GM23338 (cell line): ENCODE results near the gene CLDN19. TPM values are rescaled to one million over a fixed set of nuclear protein-coding genes. Genes with fewer than 3 reads are reported as not detected.
"Not testable (repeated sequence)": the region's sequence is repeated elsewhere in the genome, so short reads cannot be mapped to it uniquely, and the experiment has no call there.

ENCODE experiments used
- ATAC-seq: fragments of 200-7000 bp; cut with Tn5 transposase; 3 replicates; pipeline ENCODE4 v1.9.1; 2020
- DNase-seq: peaks from one replicate; pipeline ENCODE4 v3.0.0-alpha.2; 2015; ENCODE audit warnings: low spot score
- H2AFZ ChIP-seq: fragments of 200-600 bp; sonication (generic); 2 replicates; pipeline ENCODE4 v1.8.0; 2016; ENCODE audit warnings: antibody characterized with exemption, mild to moderate bottlenecking, moderate library complexity
- H3F3A ChIP-seq: fragments of 200-600 bp; sonication (generic); replicated peaks from 2 replicates; pipeline ENCODE4 v1.8.0; 2017; ENCODE audit warnings: antibody characterized with exemption, mixed run types, low read depth
- H3K27ac ChIP-seq: fragments of 200-600 bp; sonication (generic); 2 replicates; pipeline ENCODE4 v1.6.1; 2016; ENCODE audit warnings: low read depth
- H3K27me3 ChIP-seq: fragments of 200-600 bp; sonication (generic); 2 replicates; pipeline ENCODE4 v1.8.0; 2016; ENCODE audit warnings: mild to moderate bottlenecking, mixed run types, moderate library complexity; ENCODE audit not compliant: insufficient read depth
- H3K36me3 ChIP-seq: fragments of 200-600 bp; sonication (generic); 2 replicates; pipeline ENCODE4 v1.8.0; 2016; ENCODE audit warnings: mild to moderate bottlenecking; ENCODE audit not compliant: insufficient read depth
- H3K4me1 ChIP-seq: fragments of 200-600 bp; sonication (generic); 2 replicates; pipeline ENCODE4 v1.8.0; 2016; ENCODE audit warnings: mild to moderate bottlenecking, moderate library complexity; ENCODE audit not compliant: insufficient read depth
- H3K4me2 ChIP-seq: fragments of 200-600 bp; sonication (generic); 2 replicates; pipeline ENCODE4 v1.7.1; 2017; ENCODE audit warnings: mixed run types
- H3K4me3 ChIP-seq: fragments of 200-600 bp; sonication (generic); 2 replicates; pipeline ENCODE4 v1.6.1; 2016; ENCODE audit warnings: mixed run types
- H3K79me2 ChIP-seq: fragments of 200-600 bp; sonication (generic); replicated peaks from 2 replicates; pipeline ENCODE4 v1.8.0; 2017; ENCODE audit warnings: mild to moderate bottlenecking; ENCODE audit not compliant: insufficient read depth
- H3K9me2 ChIP-seq: fragments of 200-600 bp; sonication (generic); 2 replicates; pipeline ENCODE4 v1.8.0; 2017; ENCODE audit not compliant: insufficient read depth
- H4K20me1 ChIP-seq: fragments of 200-600 bp; sonication (generic); replicated peaks from 2 replicates; pipeline ENCODE4 v1.8.0; 2017; ENCODE audit warnings: mild to moderate bottlenecking; ENCODE audit not compliant: insufficient read depth
- H3K27ac Mint-ChIP-seq: 2 replicates; pipeline ENCODE4 v1.8.0; 2020; ENCODE audit warnings: inconsistent platforms, mild to moderate bottlenecking, moderate library complexity, mixed read lengths
- H3K27me3 Mint-ChIP-seq: 3 replicates; pipeline ENCODE4 v1.8.0; 2022; ENCODE audit warnings: low read depth, mild to moderate bottlenecking, moderate library complexity, mixed read lengths, inconsistent platforms; ENCODE audit not compliant: insufficient read depth, poor library complexity
- H3K36me3 Mint-ChIP-seq: 3 replicates; pipeline ENCODE4 v1.8.0; 2021; ENCODE audit warnings: low read depth, mild to moderate bottlenecking, inconsistent platforms, moderate library complexity, mixed read lengths
- H3K4me1 Mint-ChIP-seq: 3 replicates; pipeline ENCODE4 v1.8.0; 2020; ENCODE audit warnings: mild to moderate bottlenecking, inconsistent platforms, mixed read lengths
- H3K4me3 Mint-ChIP-seq: 3 replicates; pipeline ENCODE4 v1.8.0; 2021; ENCODE audit warnings: moderate library complexity, mild to moderate bottlenecking, inconsistent platforms, mixed read lengths
- H3K9me3 Mint-ChIP-seq: 3 replicates; pipeline ENCODE4 v1.8.0; 2020; ENCODE audit warnings: moderate library complexity, mild to moderate bottlenecking, inconsistent platforms, mixed read lengths
- EZH2 ChIP-seq: fragments of 200-600 bp; sonication (generic); IDR thresholded peaks from one replicate; pipeline ENCODE4 v1.8.0; 2017; ENCODE audit warnings: antibody characterized with exemption, mild to moderate bottlenecking, low read depth; ENCODE audit not compliant: unreplicated experiment
- EZH2phosphoT487 ChIP-seq: fragments of 200-600 bp; sonication (generic); IDR thresholded peaks from one replicate; pipeline ENCODE4 v1.8.1; 2018; ENCODE audit warnings: antibody characterized with exemption; ENCODE audit not compliant: unreplicated experiment
- JUNB ChIP-seq: IDR thresholded peaks from one replicate; pipeline ENCODE4 v1.6.1; 2016; ENCODE audit warnings: antibody characterized with exemption; ENCODE audit not compliant: unreplicated experiment
- NANOG ChIP-seq: IDR thresholded peaks from 2 replicates; pipeline ENCODE4 v1.6.1; 2016; ENCODE audit warnings: antibody characterized with exemption, borderline replicate concordance
- POLR2AphosphoS5 ChIP-seq: IDR thresholded peaks from 2 replicates; pipeline ENCODE4 v1.6.1; 2016; ENCODE audit warnings: antibody characterized with exemption, low read depth
- STAT1 ChIP-seq: IDR thresholded peaks from one replicate; pipeline ENCODE4 v1.6.1; 2016; ENCODE audit warnings: antibody characterized with exemption; ENCODE audit not compliant: unreplicated experiment
- ZNF114 ChIP-seq: fragments of 250-450 bp; sonication (Bioruptor Pico); IDR thresholded peaks from 2 replicates; pipeline ENCODE4 v1.5.0; 2020; ENCODE audit warnings: mild to moderate bottlenecking, moderate library complexity
- ZNF331 ChIP-seq: fragments of 250-450 bp; sonication (Bioruptor Pico); IDR thresholded peaks from 2 replicates; pipeline ENCODE4 v1.5.0; 2020; ENCODE audit warnings: low read depth, mild to moderate bottlenecking, moderate library complexity
- polyA plus RNA-seq: library from polyadenylated mRNA; unstranded; fragments of >200 nt; fragmentation: Nextera tagmentation; extraction: Ambion mirVana; gene quantifications from 2 replicates; pipeline ENCODE4 v1.2.1, GENCODE V29; 2016
- total RNA-seq: library from RNA; depleted of rRNA; stranded (reverse); fragments of >200 nt; shearing (Covaris generic); gene quantifications from 2 replicates; pipeline ENCODE4 v1.2.3, GENCODE V29; 2014
- TF ChIP-seq, protein P1 (sequence below): IDR thresholded peaks from 2 replicates; pipeline ENCODE4 v1.6.1; 2016; ENCODE audit warnings: antibody characterized with exemption
- TF ChIP-seq, protein P2 (sequence below), 2 experiments: fragments of 200-600 bp in 1 of 2; sonication (generic) in 1 of 2; conservative IDR thresholded peaks; 2 replicates each; pipeline versions ENCODE4 v1.5.1 to v1.6.1; 2016 to 2017; ENCODE audit warnings: antibody characterized with exemption in 2 of 2, low read depth in 2 of 2, mild to moderate bottlenecking in 2 of 2, moderate library complexity in 1 of 2
- TF ChIP-seq, protein P3 (sequence below): IDR thresholded peaks from one replicate; pipeline ENCODE4 v1.6.1; 2018; ENCODE audit warnings: antibody characterized with exemption; ENCODE audit not compliant: unreplicated experiment

The CLDN19 gene
- total and polyA plus RNA-seq, 2 experiments from 2014 or later, result 2.6 to 12.8 TPM

DNA sequence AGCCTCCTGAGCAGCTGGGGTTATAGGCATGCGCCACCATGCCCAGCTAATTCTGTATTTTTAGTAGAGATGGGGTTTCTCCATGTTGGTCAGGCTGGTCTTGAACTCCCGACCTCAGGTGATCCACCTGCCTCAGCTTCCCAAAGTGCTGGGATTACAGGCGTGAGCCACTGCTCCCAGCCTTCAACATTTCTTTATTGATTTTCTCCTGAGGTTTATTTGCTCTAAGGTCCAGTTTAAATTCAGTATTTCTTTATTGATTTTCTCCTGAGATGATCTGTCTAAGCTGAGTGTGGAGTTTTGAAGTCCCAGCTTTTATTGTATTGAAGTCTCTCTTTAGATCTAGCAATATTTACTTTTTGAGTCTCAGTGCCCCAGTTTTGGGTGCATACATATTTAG is 27.2 kb downstream of the CLDN19 start:
- not testable (repeated sequence) for H3K4me3 Mint-ChIP-seq, H3K36me3 ChIP-seq, H2AFZ ChIP-seq, DNase-seq, H3K4me3 ChIP-seq, H3F3A ChIP-seq, H3K27me3 Mint-ChIP-seq, H3K4me1 Mint-ChIP-seq, H3K4me2 ChIP-seq, H3K27ac ChIP-seq, H3K9me2 ChIP-seq, ATAC-seq, H3K9me3 Mint-ChIP-seq, H3K27ac Mint-ChIP-seq, H3K4me1 ChIP-seq, H3K27me3 ChIP-seq
- peaks cover 25% of the 10 kb centered on the region for H4K20me1 ChIP-seq
- H3K36me3 Mint-ChIP-seq, result peaks cover 41% of the 10 kb centered on the region
- peaks cover 59% of the 10 kb centered on the region for H3K79me2 ChIP-seq

DNA sequence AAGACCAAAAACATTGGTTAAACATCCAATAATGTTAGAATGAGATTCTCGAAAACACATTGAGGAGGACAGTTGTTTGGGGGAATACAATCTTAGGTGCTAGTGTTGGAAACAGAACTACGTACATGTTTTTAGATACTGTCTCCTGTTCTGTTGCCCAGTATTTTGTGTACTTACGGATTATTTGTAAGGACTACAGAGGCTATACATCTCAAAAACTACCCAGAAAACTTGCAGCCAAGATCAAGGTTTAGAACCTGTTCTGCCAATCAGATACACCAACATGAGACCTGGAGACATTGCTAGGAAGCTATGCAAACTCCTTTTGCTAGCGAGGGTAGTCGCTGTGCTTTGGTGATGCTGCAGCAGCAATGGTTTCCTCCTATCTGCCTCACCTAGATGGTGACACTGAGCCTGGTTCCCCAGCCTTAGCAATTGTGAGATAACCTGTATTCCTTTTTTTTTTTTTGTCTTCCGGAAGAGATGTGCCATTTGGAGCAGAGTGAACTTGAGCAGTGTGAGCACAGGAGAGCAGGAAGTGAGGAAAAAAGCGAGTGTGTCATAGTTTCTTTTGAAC is 36.1 kb downstream of the CLDN19 start:
- H3K9me3 Mint-ChIP-seq, result peaks cover 3% of the 10 kb centered on the region; the same call in 1 of the 3 replicates
- H3K27me3 ChIP-seq, result no peaks in the 10 kb centered on the region
- H3K27me3 Mint-ChIP-seq, result peaks cover 7% of the 10 kb centered on the region
- H3K9me2 ChIP-seq, result no peaks in the 10 kb centered on the region
- no peak overlapping the region for H3K27ac Mint-ChIP-seq
- peaks cover 59% of the 10 kb centered on the region for H3K36me3 ChIP-seq
- H3K4me3 Mint-ChIP-seq, result no peak overlapping the region
- DNase-seq, result no peak
- no peak overlapping the region for H3K4me3 ChIP-seq
- H3K4me1 ChIP-seq, result no peaks in the 10 kb centered on the region
- TF ChIP-seq POLR2AphosphoS5 (0 out of 2 replicates have a peak, but pooled peaks have one; percentile 22), JUNB (no peak)
- TF ChIP-seq, protein P1, sequence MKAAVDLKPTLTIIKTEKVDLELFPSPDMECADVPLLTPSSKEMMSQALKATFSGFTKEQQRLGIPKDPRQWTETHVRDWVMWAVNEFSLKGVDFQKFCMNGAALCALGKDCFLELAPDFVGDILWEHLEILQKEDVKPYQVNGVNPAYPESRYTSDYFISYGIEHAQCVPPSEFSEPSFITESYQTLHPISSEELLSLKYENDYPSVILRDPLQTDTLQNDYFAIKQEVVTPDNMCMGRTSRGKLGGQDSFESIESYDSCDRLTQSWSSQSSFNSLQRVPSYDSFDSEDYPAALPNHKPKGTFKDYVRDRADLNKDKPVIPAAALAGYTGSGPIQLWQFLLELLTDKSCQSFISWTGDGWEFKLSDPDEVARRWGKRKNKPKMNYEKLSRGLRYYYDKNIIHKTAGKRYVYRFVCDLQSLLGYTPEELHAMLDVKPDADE, result no peak
- TF ChIP-seq, protein P2, sequence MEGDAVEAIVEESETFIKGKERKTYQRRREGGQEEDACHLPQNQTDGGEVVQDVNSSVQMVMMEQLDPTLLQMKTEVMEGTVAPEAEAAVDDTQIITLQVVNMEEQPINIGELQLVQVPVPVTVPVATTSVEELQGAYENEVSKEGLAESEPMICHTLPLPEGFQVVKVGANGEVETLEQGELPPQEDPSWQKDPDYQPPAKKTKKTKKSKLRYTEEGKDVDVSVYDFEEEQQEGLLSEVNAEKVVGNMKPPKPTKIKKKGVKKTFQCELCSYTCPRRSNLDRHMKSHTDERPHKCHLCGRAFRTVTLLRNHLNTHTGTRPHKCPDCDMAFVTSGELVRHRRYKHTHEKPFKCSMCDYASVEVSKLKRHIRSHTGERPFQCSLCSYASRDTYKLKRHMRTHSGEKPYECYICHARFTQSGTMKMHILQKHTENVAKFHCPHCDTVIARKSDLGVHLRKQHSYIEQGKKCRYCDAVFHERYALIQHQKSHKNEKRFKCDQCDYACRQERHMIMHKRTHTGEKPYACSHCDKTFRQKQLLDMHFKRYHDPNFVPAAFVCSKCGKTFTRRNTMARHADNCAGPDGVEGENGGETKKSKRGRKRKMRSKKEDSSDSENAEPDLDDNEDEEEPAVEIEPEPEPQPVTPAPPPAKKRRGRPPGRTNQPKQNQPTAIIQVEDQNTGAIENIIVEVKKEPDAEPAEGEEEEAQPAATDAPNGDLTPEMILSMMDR (conservative IDR thresholded peaks at IDR 0.05; ENCODE audit: low read depth in 2 of 2), result no peak
- no peak; the same call in 2 of the 3 replicates for ATAC-seq
- H3F3A ChIP-seq, result peaks cover 21% of the 10 kb centered on the region
- peaks cover 56% of the 10 kb centered on the region for H4K20me1 ChIP-seq
- peak overlapping the region; percentile 56 for H3K27ac ChIP-seq
- no peak overlapping the region for H2AFZ ChIP-seq
- H3K4me1 Mint-ChIP-seq, result no peaks in the 10 kb centered on the region
- peaks cover 94% of the 10 kb centered on the region for H3K79me2 ChIP-seq
- H3K36me3 Mint-ChIP-seq, result peaks cover 93% of the 10 kb centered on the region
- H3K4me2 ChIP-seq, result no peak overlapping the region

DNA sequence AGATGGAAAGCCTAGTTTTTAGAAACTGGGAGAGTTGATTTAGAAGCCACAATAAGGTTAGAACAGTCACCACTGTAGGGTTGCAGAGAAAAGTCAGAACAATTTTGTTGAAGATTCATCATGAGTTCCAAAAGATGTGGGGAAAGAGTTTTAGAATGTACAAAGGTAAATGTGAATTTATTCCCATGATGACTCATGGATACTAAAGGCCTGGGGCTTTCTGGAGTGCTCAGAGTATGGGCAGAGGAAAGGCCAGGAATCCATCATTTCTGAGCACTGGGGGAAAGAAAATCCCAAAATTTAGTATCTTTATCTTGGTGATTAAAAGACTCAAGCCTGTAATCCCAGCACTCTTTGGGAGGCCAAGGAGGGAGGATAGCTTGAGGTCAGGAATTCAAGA is 40.0 kb downstream of the CLDN19 start:
- Histone ChIP-seq H3K79me2 (peaks cover 100% of the 10 kb centered on the region), H3K4me1 (no peaks in the 10 kb centered on the region), H3K4me3 (no peak overlapping the region), H3F3A (peaks cover 23% of the 10 kb centered on the region), H3K36me3 (peaks cover 87% of the 10 kb centered on the region), H3K27me3 (no peaks in the 10 kb centered on the region), H3K4me2 (no peak overlapping the region), H3K27ac (peak overlapping the region; percentile 67; the same call in 1 of the 2 replicates), H2AFZ (no peak overlapping the region), H3K9me2 (no peaks in the 10 kb centered on the region), H4K20me1 (peaks cover 68% of the 10 kb centered on the region)
- no peak for ATAC-seq
- peaks cover 6% of the 10 kb centered on the region for H3K27me3 Mint-ChIP-seq
- H3K4me3 Mint-ChIP-seq, result no peak overlapping the region
- no peaks in the 10 kb centered on the region for H3K4me1 Mint-ChIP-seq
- H3K9me3 Mint-ChIP-seq, result no peaks in the 10 kb centered on the region
- H3K27ac Mint-ChIP-seq, result no peak overlapping the region
- peaks cover 100% of the 10 kb centered on the region for H3K36me3 Mint-ChIP-seq
- no peak for TF ChIP-seq STAT1
- TF ChIP-seq EZH2, result no peak
- TF ChIP-seq, protein P3, sequence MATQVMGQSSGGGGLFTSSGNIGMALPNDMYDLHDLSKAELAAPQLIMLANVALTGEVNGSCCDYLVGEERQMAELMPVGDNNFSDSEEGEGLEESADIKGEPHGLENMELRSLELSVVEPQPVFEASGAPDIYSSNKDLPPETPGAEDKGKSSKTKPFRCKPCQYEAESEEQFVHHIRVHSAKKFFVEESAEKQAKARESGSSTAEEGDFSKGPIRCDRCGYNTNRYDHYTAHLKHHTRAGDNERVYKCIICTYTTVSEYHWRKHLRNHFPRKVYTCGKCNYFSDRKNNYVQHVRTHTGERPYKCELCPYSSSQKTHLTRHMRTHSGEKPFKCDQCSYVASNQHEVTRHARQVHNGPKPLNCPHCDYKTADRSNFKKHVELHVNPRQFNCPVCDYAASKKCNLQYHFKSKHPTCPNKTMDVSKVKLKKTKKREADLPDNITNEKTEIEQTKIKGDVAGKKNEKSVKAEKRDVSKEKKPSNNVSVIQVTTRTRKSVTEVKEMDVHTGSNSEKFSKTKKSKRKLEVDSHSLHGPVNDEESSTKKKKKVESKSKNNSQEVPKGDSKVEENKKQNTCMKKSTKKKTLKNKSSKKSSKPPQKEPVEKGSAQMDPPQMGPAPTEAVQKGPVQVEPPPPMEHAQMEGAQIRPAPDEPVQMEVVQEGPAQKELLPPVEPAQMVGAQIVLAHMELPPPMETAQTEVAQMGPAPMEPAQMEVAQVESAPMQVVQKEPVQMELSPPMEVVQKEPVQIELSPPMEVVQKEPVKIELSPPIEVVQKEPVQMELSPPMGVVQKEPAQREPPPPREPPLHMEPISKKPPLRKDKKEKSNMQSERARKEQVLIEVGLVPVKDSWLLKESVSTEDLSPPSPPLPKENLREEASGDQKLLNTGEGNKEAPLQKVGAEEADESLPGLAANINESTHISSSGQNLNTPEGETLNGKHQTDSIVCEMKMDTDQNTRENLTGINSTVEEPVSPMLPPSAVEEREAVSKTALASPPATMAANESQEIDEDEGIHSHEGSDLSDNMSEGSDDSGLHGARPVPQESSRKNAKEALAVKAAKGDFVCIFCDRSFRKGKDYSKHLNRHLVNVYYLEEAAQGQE, result no peak
- TF ChIP-seq, protein P1, result no peak
- no peak for TF ChIP-seq NANOG
- TF ChIP-seq POLR2AphosphoS5, result no peak
- TF ChIP-seq ZNF114, result no peak
- no peak for TF ChIP-seq EZH2phosphoT487
- TF ChIP-seq JUNB, result no peak
- TF ChIP-seq ZNF331 (CRISPR knock-in tag), result no peak
- DNase-seq, result no peak
